NOMO-1 (cell line): ENCODE data around the gene IGFBPL1.
"Not testable (repeated sequence)": the region's sequence is repeated elsewhere in the genome, so short reads cannot be mapped to it uniquely, and the experiment has no call there.

Experiments
- DNase-seq, 2 experiments: peaks; one replicate each; lab custom pipeline; 2025; ENCODE audit not compliant: unreplicated experiment in 2 of 2; lab: John Stamatoyannopoulos, UW

IGFBPL1 gene, protein sequence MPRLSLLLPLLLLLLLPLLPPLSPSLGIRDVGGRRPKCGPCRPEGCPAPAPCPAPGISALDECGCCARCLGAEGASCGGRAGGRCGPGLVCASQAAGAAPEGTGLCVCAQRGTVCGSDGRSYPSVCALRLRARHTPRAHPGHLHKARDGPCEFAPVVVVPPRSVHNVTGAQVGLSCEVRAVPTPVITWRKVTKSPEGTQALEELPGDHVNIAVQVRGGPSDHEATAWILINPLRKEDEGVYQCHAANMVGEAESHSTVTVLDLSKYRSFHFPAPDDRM

DNA sequence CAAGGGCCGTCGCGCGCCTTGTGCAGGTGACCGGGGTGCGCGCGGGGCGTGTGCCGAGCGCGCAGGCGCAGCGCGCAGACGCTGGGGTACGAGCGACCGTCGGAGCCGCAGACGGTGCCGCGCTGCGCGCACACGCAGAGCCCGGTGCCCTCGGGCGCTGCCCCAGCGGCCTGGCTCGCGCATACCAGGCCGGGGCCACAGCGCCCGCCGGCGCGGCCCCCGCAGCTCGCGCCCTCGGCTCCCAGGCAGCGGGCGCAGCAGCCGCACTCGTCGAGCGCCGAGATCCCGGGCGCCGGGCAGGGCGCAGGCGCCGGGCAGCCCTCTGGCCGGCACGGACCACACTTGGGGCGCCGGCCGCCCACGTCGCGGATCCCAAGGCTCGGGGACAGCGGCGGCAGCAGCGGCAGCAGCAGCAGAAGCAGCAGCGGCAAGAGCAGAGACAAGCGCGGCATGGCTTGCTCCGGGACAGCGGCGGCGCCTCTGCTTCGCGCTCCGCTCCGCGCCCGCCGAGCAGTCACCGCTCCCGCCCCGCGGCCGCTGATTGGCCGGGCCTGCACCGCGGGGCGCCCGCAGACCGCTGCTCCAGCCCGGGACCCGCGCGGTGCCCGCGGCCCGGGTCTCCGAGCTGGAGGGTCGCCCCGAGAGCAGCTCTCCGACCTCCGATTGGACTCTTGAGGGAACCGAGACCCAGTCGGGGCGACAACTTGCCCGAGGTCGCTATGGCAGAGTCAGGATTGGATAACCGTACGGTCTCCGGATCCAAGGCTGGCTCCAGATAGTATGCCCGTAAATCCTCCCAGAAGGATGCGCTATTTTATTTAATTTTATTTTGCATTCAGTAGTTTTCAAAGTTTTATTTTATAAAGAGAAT, at the start of gene IGFBPL1:
IGFBPL1 (minus strand) TSS at position 482 of the 871 bp plus-strand sequence; CDS start at position 452, 30 bp downstream.
- no peak for DNase-seq

GRCh38 chr9:38472583-38473249, 48.5 kb upstream of the IGFBPL1 start:
- not testable (repeated sequence) for DNase-seq

- no peak for DNase-seq
Observed at GRCh38 chr9:38467404-38467803, 43.1 kb upstream of the IGFBPL1 start.

DNA sequence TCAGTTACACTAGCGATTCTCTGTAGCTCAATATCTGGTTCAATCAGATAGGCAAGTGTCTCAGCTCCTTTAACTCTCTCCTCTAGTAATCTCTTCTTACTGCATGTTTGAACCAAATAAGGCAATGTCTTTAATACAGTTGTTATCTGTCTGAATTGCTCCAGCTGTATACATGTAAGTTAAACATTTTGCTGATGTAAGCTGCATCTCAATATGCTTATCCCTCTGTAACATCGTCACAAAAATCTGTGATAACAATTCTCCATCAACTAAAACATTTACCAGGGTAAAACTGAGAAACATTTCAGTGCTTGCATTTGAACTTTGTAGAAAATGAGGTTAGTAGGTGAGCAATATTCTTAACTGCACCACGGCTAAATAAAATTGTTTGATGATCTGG, 29.6 kb upstream of the IGFBPL1 start:
- DNase-seq, result no peak

DNA sequence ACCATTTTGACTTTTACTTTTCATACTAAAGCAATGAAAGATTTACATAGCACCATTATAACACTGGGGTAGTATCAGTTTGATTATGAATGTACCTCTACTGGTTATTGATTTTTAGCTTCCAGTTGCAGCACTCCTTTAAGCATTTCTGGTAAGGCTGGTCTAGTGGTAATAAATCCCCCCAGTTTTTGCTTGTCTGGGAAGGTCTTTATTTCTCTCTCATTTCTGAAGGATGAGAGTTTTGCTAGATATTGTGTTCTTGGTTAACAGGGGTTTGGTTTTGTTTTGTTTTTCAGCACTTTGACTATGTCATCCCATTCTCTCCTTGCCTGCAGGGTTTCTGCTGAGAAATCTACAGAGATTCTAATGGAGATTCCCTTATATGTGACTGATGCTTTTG, 26.9 kb upstream of the IGFBPL1 start:
- no peak for DNase-seq

GRCh38 chr9:38447703-38448102, 23.4 kb upstream of the IGFBPL1 start:
- DNase-seq, result no peak

GRCh38 chr9:38445154-38446043, 21.1 kb upstream of the IGFBPL1 start:
- no peak for DNase-seq

GRCh38 chr9:38443597-38443996, 19.3 kb upstream of the IGFBPL1 start:
- DNase-seq, result no peak

- DNase-seq, result no peak
Observed at GRCh38 chr9:38443181-38443580, 18.9 kb upstream of the IGFBPL1 start.

- no peak for DNase-seq
Observed at GRCh38 chr9:38442473-38443096, 18.3 kb upstream of the IGFBPL1 start.

- DNase-seq, result no peak
Observed at GRCh38 chr9:38441347-38442085, 17.3 kb upstream of the IGFBPL1 start.

DNA sequence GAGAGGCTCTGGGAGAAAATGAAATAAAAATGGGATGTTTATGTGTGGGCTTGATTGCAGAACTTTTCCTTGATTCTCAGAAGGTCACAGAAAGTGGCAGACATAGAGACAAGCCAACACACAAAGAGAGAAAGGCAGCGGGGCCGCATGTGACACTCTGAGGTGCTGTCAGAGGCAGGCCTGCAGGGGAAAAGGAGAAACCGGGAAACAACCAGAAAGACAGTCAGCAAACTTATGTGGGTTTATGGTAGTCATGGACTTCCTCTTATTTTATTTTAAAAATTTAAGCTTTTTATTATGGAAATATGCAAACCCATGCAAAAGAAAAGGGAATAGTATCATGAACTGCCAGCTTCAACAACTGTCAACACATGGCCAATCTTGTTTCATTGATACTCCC, 16.3 kb upstream of the IGFBPL1 start:
- DNase-seq, result no peak

DNA sequence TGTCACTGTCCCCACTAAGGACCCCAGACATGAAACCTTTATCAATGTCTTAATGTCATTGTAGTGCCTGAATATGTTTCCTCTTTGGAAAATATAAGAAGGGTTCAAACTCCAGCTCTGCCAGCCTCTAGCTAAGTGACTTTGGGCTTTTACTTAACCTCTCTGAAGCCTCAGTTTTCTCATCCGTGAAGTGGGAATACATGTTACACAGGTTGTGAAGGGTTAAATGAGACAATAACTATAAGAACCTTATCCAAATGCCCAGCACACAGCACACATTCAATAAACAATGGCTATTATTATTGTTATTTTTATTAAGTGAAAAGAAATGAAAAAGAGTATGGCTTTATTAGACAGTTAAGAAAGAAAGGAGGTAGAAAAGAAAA, 15.7 kb upstream of the IGFBPL1 start:
- DNase-seq, result no peak

DNA sequence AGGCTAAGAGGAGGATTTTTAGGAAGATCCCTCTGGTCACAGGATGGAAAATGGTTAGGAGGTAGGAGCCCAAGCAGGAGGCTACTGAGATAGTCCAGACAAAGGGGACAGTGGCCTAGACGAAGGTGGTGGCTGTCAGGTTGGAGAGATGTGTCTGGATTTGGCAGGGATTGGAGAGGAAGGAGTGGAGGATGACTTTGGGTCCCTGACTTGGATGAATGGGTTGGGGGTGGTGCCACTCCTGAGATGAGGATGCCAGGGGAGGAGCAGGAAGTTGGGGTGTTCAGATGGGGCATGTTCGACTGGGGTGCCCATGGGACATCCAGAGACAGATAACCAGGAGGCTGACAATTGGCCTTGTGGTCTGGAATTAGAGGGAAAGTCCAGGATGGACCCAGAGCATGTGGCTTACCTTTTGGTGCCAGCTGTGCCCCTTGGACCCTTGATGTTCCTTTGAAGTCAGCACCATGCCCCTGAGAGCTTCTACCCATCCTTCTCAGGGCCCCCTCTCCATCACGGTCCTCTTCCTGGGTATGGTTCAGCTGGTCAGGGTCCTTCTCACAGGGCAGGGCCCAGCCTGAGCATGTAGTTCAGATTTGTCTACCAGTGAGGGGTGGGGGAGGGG, 15.1 kb upstream of the IGFBPL1 start:
- no peak for DNase-seq

DNA sequence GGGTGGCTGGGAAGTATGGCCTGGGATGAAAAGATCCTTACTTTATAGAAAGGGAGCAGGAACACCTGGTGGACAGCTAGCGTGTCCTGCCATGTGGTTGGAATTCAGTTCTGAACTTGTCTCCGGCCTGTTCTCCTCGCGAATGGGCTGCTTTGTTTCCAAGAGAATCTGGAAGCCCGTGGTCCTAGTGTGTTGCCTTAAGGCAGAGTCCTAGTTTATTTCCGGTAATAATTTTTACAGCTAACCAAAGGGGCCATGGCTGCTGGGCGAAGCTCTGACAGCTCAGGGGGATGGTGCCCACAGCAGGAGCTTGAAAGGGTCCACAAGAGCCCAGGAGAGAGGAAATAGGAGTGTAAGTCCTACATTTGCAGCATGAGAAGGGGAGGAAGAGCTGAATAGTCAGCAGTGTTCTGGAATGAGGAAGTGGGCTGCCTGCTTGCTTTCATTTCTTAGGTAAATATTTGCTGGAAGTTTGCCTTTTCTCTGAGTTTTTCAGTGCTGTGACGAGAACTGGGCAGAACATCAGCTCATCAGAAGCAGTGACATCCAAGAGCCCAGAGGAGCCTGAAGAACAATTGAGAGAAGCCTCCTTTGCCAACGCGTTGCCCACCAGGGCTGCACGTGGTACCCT, 13.1 kb upstream of the IGFBPL1 start:
- no peak for DNase-seq

- DNase-seq, result no peak
Observed at GRCh38 chr9:38436708-38437107, 12.5 kb upstream of the IGFBPL1 start.

DNA sequence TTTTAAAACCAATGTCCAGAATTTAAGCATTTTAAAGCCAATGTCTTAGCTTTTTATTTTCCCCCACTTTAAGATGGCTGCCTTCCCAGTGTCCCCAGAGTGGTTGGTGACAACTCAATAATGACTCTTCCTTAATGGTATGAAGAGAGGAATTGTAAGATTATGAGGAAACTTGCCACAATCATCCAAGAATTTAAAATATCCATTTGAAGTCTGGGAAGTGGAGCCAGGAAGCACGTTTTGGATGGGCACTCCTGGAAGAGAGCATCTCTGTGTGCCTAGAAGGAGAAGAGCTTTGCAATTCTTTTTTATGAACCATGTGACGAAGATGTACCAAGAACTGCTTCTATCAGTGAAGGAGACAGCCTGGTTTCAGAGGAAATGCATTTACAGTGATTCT, 11.3 kb upstream of the IGFBPL1 start:
- no peak for DNase-seq

DNA sequence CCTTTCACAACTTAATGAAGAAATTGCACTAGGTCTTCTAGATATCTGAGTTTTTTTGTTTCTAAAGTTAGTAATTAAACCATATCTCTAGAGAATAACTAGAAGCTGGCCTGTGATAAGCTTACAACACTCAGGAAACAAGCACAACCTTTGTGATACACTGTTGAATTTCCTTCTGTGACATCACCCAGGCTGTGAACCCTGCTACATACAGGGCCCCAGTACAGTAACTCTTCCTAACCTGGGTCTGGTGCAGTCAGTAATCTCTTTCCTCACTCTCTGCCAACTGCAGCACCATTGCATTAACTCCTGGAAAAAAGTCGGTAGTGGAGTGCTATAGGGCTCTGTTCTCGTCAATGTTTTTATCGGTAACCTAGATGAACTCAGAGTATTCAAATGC, 10.6 kb upstream of the IGFBPL1 start:
- no peak for DNase-seq

DNA sequence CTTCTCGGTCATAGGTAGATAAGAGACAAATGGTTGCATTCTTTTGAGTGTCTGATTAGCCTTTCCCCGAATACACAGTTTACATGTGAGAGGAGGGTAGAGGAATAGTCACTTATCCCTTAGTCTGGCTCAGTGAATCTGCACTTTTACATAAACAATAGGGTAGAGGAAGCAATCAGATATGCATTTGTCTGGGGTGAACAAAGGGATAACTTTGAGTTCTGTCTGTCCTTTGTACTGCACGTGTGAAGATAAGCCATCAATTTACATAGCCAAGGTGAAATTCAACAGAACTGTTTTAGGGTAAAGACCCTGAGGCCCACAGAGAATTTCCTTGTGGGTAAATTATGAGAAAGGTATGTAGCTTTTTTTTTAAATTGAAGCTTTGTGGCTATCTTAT, 10.1 kb upstream of the IGFBPL1 start:
- no peak for DNase-seq
